GM12878 (cell line): ENCODE results near the gene TBC1D9B. TPM values are rescaled to one million over a fixed set of nuclear protein-coding genes. Genes with fewer than 3 reads are reported as not detected.

Experiments
- ATAC-seq: fragments of 200-7000 bp; cut with Tn5 transposase; 3 replicates; pipeline ENCODE4 v1.9.1; 2020; ENCODE audit warnings: mild to moderate bottlenecking, moderate library complexity
- BruUV-seq: library from RNA; stranded (reverse); fragments of 400-500 nt; replicated peaks from 2 replicates; lab custom pipeline; 2021; lab: Mats Ljungman, UMichigan
- CTCF ChIA-PET: fragments of 300-600 bp; sonication (Branson Sonifier 250); formaldehyde crosslinking; extraction: SDS; loops from one replicate; lab custom pipeline; 2021; ENCODE audit warnings: inconsistent platforms; lab: Yijun Ruan, JAX
- POLR2A ChIA-PET: fragments of 350-600 bp; formaldehyde crosslinking; extraction: SDS; loops from one replicate; lab custom pipeline; 2021; ENCODE audit warnings: inconsistent platforms; lab: Charles Lee
- RAD21 ChIA-PET: fragments of 300-600 bp; sonication (Branson Sonifier 250); formaldehyde crosslinking; loops from one replicate; lab custom pipeline; 2023; ENCODE audit warnings: antibody characterized with exemption; ENCODE audit not compliant: unreplicated experiment; lab: Charles Lee
- SMC1A ChIA-PET: fragments of 300-600 bp; sonication (Branson Sonifier 250); formaldehyde crosslinking; loops from one replicate; lab custom pipeline; 2023; ENCODE audit not compliant: unreplicated experiment, uncharacterized antibody; lab: Charles Lee
- DNase-seq: peaks from one replicate; pipeline ENCODE4 v3.0.0-alpha.2; 2011; ENCODE audit warnings: low read depth, low spot score
- FAIRE-seq: peaks from 3 replicates; lab custom pipeline; 2011; peaks lifted over from hg19 to GRCh38; lab: Jason Lieb, UNC
- H2AFZ ChIP-seq: 2 replicates; pipeline ENCODE4 v1.6.0; 2011; ENCODE audit warnings: low read depth, low read length, control low read depth; ENCODE audit not compliant: control insufficient read depth
- H3K27ac ChIP-seq: 2 replicates; pipeline ENCODE4 v1.5.1; 2011; ENCODE audit warnings: control low read depth; ENCODE audit not compliant: control insufficient read depth, insufficient read depth
- H3K27me3 ChIP-seq, 2 experiments: replicated peaks in 1 of 2; 2 replicates each; pipeline versions ENCODE4 v1.6.0 to v1.6.1; 2011; ENCODE audit warnings: low read length in 1 of 2; ENCODE audit not compliant: control insufficient read depth in 2 of 2, insufficient read depth in 2 of 2
- H3K36me3 ChIP-seq, 2 experiments: 2 replicates each; pipeline ENCODE4 v1.5.1; 2011; ENCODE audit warnings: low read length in 1 of 2; ENCODE audit not compliant: control insufficient read depth in 2 of 2, insufficient read depth in 2 of 2
- H3K4me1 ChIP-seq: 2 replicates; pipeline ENCODE4 v1.6.1; 2011; ENCODE audit warnings: mild to moderate bottlenecking, low read length, moderate library complexity, mixed read lengths; ENCODE audit not compliant: control insufficient read depth, insufficient read depth
- H3K4me2 ChIP-seq: 2 replicates; pipeline ENCODE4 v1.6.0; 2011; ENCODE audit warnings: control low read depth; ENCODE audit not compliant: control insufficient read depth, insufficient read depth
- H3K4me3 ChIP-seq: fragments of 200-600 bp; sonication (generic); 2 replicates; pipeline ENCODE4 v1.5.1; 2016
- H3K79me2 ChIP-seq: 2 replicates; pipeline ENCODE4 v1.6.0; 2011; ENCODE audit warnings: low read length; ENCODE audit not compliant: control insufficient read depth, insufficient read depth
- H3K9ac ChIP-seq: 2 replicates; pipeline ENCODE4 v1.8.0; 2011; ENCODE audit warnings: low read length, control low read depth, mixed read lengths; ENCODE audit not compliant: control insufficient read depth, insufficient read depth
- H3K9me3 ChIP-seq: replicated peaks from 3 replicates; pipeline ENCODE4 v1.5.1; 2011; ENCODE audit warnings: mild to moderate bottlenecking, low read length; ENCODE audit not compliant: control insufficient read depth, insufficient read depth
- H4K20me1 ChIP-seq: 2 replicates; pipeline ENCODE4 v1.6.0; 2011; ENCODE audit not compliant: control insufficient read depth, insufficient read depth
- BMI1 ChIP-seq: fragments of 450-650 bp; IDR thresholded peaks from 2 replicates; pipeline ENCODE4 v1.6.1; 2016; ENCODE audit warnings: mild to moderate bottlenecking, moderate library complexity, borderline replicate concordance
- EED ChIP-seq: sonication (generic); IDR thresholded peaks from 2 replicates; pipeline ENCODE4 v1.6.1; 2016; ENCODE audit warnings: antibody characterized with exemption, low read depth
- ELK1 ChIP-seq: IDR thresholded peaks from 2 replicates; pipeline ENCODE4 v1.6.1; 2012; ENCODE audit warnings: low read depth, low read length, improper control_type of control experiment
- EP300 ChIP-seq, 2 experiments: fragments of 150-350 bp in 1 of 2; IDR thresholded peaks; 2 replicates each; pipeline ENCODE4 v1.6.1; 2011 to 2012; ENCODE audit warnings: low read depth in 2 of 2, low read length in 2 of 2, borderline replicate concordance in 1 of 2, improper control_type of control experiment in 1 of 2, inconsistent platforms in 1 of 2; ENCODE audit not compliant: control insufficient read depth in 1 of 2
- FOXK2 ChIP-seq: fragments of 450-650 bp; IDR thresholded peaks from 2 replicates; pipeline ENCODE4 v1.6.1; 2017; ENCODE audit warnings: mild to moderate bottlenecking, moderate library complexity
- HDAC2 ChIP-seq: fragments of 200-600 bp; sonication (generic); IDR thresholded peaks from 2 replicates; pipeline ENCODE4 v1.6.1; 2017
- HSF1 ChIP-seq: fragments of 150-350 bp; IDR thresholded peaks from 2 replicates; pipeline ENCODE4 v1.6.1; 2014; ENCODE audit warnings: mild to moderate bottlenecking, low read depth, low read length
- IKZF2 ChIP-seq, 2 experiments: fragments of 450-650 bp; IDR thresholded peaks; 2 replicates each; pipeline ENCODE4 v1.6.1; 2017; ENCODE audit warnings: mild to moderate bottlenecking in 2 of 2, moderate library complexity in 2 of 2
- KDM1A ChIP-seq: fragments of 200-600 bp; sonication (generic); IDR thresholded peaks from 2 replicates; pipeline ENCODE4 v1.6.1; 2016; ENCODE audit warnings: borderline replicate concordance
- NR2C2 ChIP-seq: IDR thresholded peaks from 2 replicates; pipeline ENCODE4 v1.6.1; 2011; ENCODE audit warnings: borderline replicate concordance, low read depth; ENCODE audit not compliant: control insufficient read depth, insufficient read length
- POLR2AphosphoS2 ChIP-seq: IDR thresholded peaks from 2 replicates; pipeline ENCODE4 v1.6.1; 2011; ENCODE audit warnings: low read depth, mild to moderate bottlenecking, low read length, improper control_type of control experiment, moderate library complexity
- SUPT20H ChIP-seq: IDR thresholded peaks from 2 replicates; pipeline ENCODE4 v1.6.1; 2011; ENCODE audit warnings: low read depth, mild to moderate bottlenecking, low read length, moderate library complexity, borderline replicate concordance; ENCODE audit not compliant: control insufficient read depth
- TCF7 ChIP-seq: IDR thresholded peaks from 2 replicates; pipeline ENCODE4 v1.6.1; 2014; ENCODE audit warnings: antibody characterized with exemption, borderline replicate concordance
- ZBTB40 ChIP-seq: fragments of 450-650 bp; IDR thresholded peaks from 2 replicates; pipeline ENCODE4 v1.6.1; 2016; ENCODE audit warnings: mild to moderate bottlenecking, moderate library complexity, borderline replicate concordance
- ZNF217 ChIP-seq: fragments of 450-650 bp; IDR thresholded peaks from 2 replicates; pipeline ENCODE4 v1.6.1; 2017; ENCODE audit warnings: antibody characterized with exemption, mild to moderate bottlenecking
- WGBS: methylation state at CpG from one replicate; pipeline ENCODE4 v1.1.6; 2016; ENCODE audit warnings: low lambda C conversion rate; ENCODE audit not compliant: insufficient replicate concordance, insufficient coverage; ENCODE audit errors: missing lambda C conversion rate; 5-methylcytosine and 5-hydroxymethylcytosine counted together
- in situ Hi-C: fragments of 300-500 bp; cut with MboI; formaldehyde crosslinking; loops from 9 replicates; pipeline ENCODE4 v1.14.3; 2018; ENCODE audit warnings: mixed read lengths
- intact Hi-C: fragments of 100-400 bp; cut with micrococcal nuclease; formaldehyde crosslinking; loops from one replicate; pipeline ENCODE4 v1.14.2; 2022; ENCODE audit not compliant: unreplicated experiment
- polyA plus RNA-seq, 11 experiments: library from polyadenylated mRNA; depleted of rRNA in 4 of 11; unstranded in 6 of 11; stranded (reverse) in 5 of 11; fragments of >200 nt; fragmentation: Nextera tagmentation in 4 of 11; fragmentation: Illumina TruSeq in 1 of 11; extraction: Ambion mirVana in 4 of 11; extraction: Trizol in 1 of 11; gene quantifications; 1 replicate in 1 of 11; 2 replicates in 10 of 11; pipeline versions ENCODE4 v1.2.1 to v1.2.3, GENCODE V29; 2011 to 2016; ENCODE audit warnings: inconsistent platforms in 2 of 11, missing spikeins in 2 of 11, low read depth in 1 of 11
- total RNA-seq, 4 experiments: library from RNA; depleted of rRNA in 3 of 4; stranded (reverse); fragments of >200 nt in 3 of 4; fragmentation: Illumina TruSeq in 1 of 4; extraction: Trizol in 1 of 4; gene quantifications; 2 replicates each; pipeline versions ENCODE4 v1.2.1 to v1.2.3, GENCODE V29; 2013 to 2021

TBC1D9B gene
- total and polyA plus RNA-seq, 10 of the 15 experiments (the other 5 are each of a cell fraction or from before 2014, with no cell fraction given), result 4.0 to 74.2 (median 34.6) TPM

- H3K79me2 ChIP-seq, result no peaks in the 10 kb centered on the region
- ATAC-seq, result no peak
- POLR2A ChIA-PET, result no interaction called here
- no peak for FAIRE-seq
- TF ChIP-seq NR2C2 (no peak), EP300 (IDR thresholded peaks at IDR 0.05; ENCODE audit: borderline replicate concordance in 1 of 2, control insufficient read depth in 1 of 2, low read depth in 2 of 2, low read length in 2 of 2) (no peak), BMI1 (no peak), FOXK2 (no peak), IKZF2 (IDR thresholded peaks at IDR 0.05) (no peak), ELK1 (no peak), KDM1A (no peak), SUPT20H (no peak), ZBTB40 (no peak), HDAC2 (no peak), EED (no peak), POLR2AphosphoS2 (no peak), ZNF217 (no peak), TCF7 (no peak), HSF1 (no peak)
- CTCF ChIA-PET, result interaction anchor here (1.5 kb wide), 1 partner anchor 85 kb away, joined by 4 read pairs; no protein-coding TSS in a partner anchor
- in situ Hi-C loops, result no loop called here
- no peaks in the 10 kb centered on the region for H3K4me1 ChIP-seq
- RAD21 ChIA-PET, result no interaction called here
- H3K9ac ChIP-seq, result no peak overlapping the region
- DNase-seq, result no peak
- no peaks in the 10 kb centered on the region for H4K20me1 ChIP-seq
- H3K27me3 ChIP-seq, result no peaks in the 10 kb centered on the region
- H3K27ac ChIP-seq, result no peak overlapping the region
- no TSS peak for BruUV-seq
- 95% methylated on average over 11 of the region's 11 CpGs for WGBS
- H2AFZ ChIP-seq, result no peak overlapping the region
- no peak overlapping the region for H3K4me2 ChIP-seq
- H3K9me3 ChIP-seq, result peaks cover 16% of the 10 kb centered on the region
- H3K36me3 ChIP-seq, result peaks cover 21 to 24% of the 10 kb centered on the region in 2 experiments
- intact Hi-C loops, result no loop called here
- no peak overlapping the region for H3K4me3 ChIP-seq
- SMC1A ChIA-PET, result no interaction called here
Observed at GRCh38 chr5:179887095-179887494, 20.6 kb downstream of the TBC1D9B start.
